Globus pallidus (tissue), 1 donor: ENCODE results near the gene ASPM.
"Not testable (repeated sequence)": the region's sequence is repeated elsewhere in the genome, so short reads cannot be mapped to it uniquely, and the experiment has no call there.

Experiments used
- DNase-seq: peaks from one replicate; pipeline ENCODE4 v3.0.0-alpha.2; 2015; ENCODE audit warnings: low spot score

Gene ASPM

GRCh38 chr1:197145446-197146024 lies 934 bp downstream of the ASPM start:
- no peak for DNase-seq

DNA sequence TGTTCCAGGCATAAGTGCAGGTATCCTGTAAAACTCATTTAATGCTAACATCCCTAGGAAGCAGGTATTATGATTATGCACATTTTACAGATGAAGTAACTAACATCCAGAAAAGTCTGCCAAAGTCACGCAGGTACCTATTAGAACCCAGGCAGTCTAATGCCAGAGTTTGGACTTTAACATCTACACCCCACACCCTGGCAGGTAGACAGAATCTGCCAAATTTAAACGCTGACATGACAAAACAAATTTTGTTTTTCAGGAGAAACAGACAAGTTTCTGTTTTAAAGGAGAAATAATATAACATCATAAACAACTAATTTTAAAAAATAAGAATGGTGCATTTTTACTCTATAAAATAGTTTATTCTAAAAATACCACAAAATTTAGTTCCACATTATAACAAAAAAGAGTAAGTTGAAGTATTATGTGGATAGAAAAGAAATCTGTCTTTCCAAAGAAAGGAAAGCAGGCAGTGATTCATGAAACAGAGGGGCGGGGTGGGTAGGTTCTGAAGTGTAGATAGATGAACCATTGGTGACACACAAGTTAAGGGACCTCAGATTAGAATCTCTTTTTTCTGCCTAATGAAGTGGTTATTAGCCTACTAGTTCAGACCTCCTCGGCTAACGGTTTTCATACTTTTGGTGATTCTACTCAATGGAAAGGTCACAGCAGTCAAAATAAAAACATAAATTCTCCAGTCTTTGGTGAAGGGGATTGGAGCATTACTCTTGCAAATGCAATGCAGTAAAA lies 1.7 kb downstream of the ASPM start:
- DNase-seq, result no peak

GRCh38 chr1:197143276-197143675 lies 3.2 kb downstream of the ASPM start:
- DNase-seq, result no peak

DNA sequence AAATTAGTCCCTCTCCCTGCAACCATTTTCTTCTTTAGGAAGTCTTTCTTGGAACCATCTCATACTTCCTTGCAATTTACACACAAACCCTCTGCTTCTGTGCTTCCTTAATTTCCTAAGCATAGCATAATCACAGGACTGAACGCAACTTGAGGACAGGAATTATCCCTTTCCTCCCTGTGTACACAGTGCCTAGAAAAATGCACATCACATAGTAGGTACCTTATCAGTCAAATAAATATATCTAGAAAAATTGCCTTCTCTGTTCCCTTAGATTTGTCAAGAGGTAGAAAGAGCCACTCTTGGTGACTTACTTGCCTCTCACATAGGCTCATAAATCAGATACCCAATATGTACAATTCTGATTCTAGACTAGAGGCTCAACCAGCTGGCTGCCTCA lies 4.9 kb downstream of the ASPM start:
- no peak for DNase-seq

GRCh38 chr1:197140121-197140520 lies 6.3 kb downstream of the ASPM start:
- no peak for DNase-seq

DNA sequence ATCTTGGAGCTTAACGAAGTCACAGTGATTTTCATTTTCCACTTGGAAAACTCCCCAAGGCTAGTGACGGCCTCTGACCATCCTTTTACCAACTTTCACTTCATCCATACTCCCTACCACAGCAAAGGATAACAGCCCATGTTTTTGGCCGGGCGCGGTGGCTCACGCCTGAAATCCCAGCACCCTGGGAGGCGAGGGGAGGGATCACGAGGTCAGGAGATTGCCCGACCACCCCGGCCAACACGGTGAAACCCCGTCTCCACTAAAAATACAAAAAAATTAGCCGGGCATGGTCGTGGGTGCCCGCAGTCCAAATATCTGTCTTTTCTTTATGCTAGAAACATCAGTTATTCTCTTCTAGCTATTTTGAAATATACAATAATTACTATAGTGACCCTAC lies 7.3 kb downstream of the ASPM start:
- DNase-seq, result no peak

DNA sequence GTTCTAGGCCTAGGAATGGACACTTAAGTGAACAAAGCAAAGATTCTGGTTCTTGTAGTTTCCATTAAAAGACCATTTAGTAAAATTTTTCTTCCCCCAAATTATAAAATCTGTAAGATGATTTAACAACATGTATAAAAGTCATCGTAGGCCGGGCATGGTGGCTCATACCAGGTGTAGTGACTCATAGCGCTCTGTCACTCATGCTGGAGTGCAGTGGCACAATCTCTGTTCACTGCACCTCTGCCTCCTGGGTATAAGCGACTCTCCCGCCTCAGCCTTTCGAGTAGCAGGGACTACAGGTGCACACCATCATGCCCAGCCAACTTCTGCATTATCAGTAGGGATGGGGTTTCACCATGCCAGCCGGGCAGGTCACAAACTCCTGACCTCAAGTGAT lies 9.1 kb downstream of the ASPM start:
- no peak for DNase-seq

DNA sequence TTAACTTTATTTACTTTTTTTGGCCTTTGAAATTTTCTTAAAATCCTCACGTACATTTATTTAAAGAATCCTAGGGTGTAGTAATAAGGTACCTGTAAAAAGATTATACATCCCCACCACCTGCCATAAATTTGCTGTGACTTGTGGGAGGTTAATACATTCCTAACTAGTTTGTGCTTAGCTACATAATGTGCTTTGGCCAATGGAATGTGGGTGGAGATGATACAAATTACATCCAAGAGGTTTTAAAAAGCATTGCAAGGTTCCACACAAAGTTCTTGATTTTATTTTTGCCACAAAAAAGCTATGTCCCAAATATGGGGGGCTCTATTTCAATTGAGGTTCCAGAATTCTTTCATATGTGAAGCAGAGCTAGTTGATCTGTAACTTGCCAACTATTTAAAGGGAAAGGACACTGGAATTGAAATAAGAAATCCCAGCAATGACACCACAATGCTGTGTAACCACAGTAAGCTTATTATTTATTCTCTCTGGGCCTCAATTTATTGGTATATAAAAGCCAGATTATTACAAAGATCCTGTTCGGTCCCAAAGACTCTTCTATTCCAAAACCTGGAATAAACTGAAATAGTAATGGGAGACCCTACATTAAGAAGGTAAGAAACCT lies 15.7 kb downstream of the ASPM start:
- no peak for DNase-seq

GRCh38 chr1:197129698-197130097 lies 16.8 kb downstream of the ASPM start:
- no peak for DNase-seq

GRCh38 chr1:197127246-197127912 lies 19.1 kb downstream of the ASPM start:
- no peak for DNase-seq

GRCh38 chr1:197126691-197127090 lies 19.8 kb downstream of the ASPM start:
- no peak for DNase-seq

- DNase-seq, result no peak
These were observed 22.1 kb downstream of the ASPM start for GRCh38 chr1:197124376-197124775.

GRCh38 chr1:197116156-197116555 lies 30.3 kb downstream of the ASPM start:
- DNase-seq, result no peak

DNA sequence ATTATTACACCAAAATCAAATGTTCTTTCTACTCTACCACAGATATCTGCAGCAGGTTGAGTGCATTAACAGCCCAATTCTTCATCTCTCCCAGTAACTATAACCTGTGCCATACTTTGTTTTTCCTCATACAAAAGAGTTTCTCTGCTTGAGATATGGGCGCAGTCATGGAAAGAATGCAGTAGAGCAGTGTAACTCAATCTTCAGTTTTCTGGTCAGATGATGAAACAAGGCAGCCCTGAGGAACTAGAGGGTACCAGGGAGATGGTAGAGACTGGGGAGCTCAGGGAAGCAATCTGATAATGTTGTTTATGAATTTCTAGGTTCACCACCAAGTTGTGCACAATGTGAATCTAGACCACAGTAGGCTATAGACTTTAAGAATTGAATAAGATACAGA lies 39.6 kb downstream of the ASPM start:
- DNase-seq, result no peak

DNA sequence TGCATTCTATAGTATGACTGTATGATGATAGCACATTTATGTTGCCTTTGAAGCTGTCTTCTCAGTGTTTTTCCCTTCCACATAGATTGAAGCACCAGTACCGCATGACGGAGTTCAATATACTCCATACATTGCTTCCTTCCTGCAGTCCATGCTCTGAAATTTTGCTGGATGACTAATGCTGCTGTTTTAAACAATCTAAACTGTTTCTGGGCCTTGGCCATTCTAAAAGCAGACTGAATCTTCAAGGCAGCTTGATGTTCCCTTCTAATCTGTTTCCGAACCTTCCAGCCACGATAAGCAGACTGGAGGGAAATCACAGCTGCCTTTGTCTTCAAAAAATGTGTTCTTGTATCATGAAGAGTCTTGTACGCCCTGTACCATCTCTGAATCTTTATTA lies 43.2 kb downstream of the ASPM start:
- no peak for DNase-seq

DNA sequence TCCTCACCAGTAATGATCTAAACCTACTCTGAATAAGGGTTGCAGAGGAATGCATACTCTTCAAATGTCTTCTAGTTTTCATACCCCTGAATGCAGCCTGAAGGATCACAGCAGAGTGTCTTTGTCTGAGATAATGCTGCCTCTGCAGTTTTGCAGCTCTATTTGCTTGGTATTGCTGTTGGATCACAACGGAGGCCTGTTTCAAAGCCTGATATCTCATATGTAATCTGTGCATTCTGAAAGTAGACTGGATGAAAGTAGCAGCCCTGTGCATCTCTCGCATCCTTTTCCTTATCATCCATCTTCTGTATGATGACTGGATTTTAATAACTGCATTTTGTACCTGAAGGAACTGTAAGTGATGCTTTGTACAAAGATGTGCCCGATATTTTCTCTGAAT lies 44.5 kb downstream of the ASPM start:
- no peak for DNase-seq

GRCh38 chr1:197100677-197101076 lies 45.8 kb downstream of the ASPM start:
- DNase-seq, result no peak

- no peak for DNase-seq
These were observed 47.0 kb downstream of the ASPM start for GRCh38 chr1:197099444-197099843.

DNA sequence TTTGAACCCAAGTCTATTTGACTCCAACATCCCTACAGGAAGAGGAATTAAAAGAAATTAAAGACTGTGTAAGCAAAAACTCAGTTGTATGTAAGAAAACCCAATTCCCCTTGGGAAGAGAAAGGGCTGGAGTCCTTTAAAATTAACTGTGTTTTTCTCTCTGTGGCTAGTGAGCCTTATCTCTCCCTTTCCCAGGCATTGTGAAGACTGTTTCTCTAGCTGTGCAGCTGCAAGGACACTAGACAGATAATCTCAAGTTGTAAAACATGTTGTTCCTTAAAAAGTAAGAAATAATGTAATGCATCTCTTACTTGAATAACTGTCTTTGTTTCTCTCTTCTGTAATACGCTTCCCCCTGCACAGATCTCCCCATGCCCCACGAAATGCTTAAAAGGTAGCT lies 49.5 kb downstream of the ASPM start:
- not testable (repeated sequence) for DNase-seq

- DNase-seq, result no peak
These were observed 50.3 kb downstream of the ASPM start for GRCh38 chr1:197096137-197096536.

DNA sequence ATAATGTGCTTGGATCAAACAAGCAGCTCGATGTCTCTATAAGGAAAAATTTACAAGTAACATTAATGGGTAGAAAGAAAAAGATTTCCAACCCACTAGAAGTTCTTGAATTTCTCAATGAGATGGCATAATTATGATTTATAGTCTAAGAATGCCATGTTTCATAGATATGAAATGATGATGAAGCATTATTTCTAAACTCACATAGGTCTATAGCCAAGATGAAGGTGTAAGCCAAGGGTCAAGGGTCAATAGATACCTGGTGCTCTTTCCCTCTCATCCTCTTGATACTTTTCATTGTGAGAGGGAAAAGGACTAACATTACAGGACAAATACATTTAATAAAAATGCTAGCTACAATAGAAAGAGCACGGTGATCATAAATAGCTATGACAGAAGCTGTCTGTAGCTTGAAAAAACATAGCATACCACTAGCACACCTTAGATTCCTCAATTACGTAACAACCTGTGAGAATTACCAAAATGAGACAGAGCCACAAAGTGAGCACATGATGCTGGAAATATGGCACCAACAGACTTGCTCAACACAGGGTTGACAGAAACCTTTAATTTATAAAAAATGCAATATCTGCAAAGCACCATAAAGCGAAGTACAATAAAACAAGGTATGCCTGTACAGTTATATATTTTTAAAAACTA lies 53.1 kb downstream of the ASPM start:
- no peak for DNase-seq

GRCh38 chr1:197092491-197093023 lies 53.9 kb downstream of the ASPM start:
- DNase-seq, result no peak
